ENCODE results near the gene GPR161.

GPR161 gene

GRCh38 chr1:168050880-168051279 lies 85.8 kb downstream of the GPR161 start:
- H3K27ac ChIP-seq, result no peak overlapping the region
- no peak for TF ChIP-seq CTCF (conservative IDR thresholded peaks at IDR 0.05)

GRCh38 chr1:168050307-168050706 lies 86.4 kb downstream of the GPR161 start:
- TF ChIP-seq CTCF (conservative IDR thresholded peaks at IDR 0.05), result no peak
- H3K27ac ChIP-seq, result no peak overlapping the region

GRCh38 chr1:168045311-168045710 lies 91.4 kb downstream of the GPR161 start:
- no peak overlapping the region for H3K27ac ChIP-seq
- no peak for TF ChIP-seq CTCF (conservative IDR thresholded peaks at IDR 0.05)

- no peak overlapping the region for H3K27ac ChIP-seq
- TF ChIP-seq CTCF (conservative IDR thresholded peaks at IDR 0.05), result no peak
These were observed 94.4 kb downstream of the GPR161 start for GRCh38 chr1:168042362-168042761.

GRCh38 chr1:168035345-168035744 lies 101.4 kb downstream of the GPR161 start:
- no peak overlapping the region for H3K27ac ChIP-seq
- TF ChIP-seq CTCF (conservative IDR thresholded peaks at IDR 0.05), result no peak

GRCh38 chr1:168032029-168032428 lies 104.7 kb downstream of the GPR161 start:
- no peak overlapping the region for H3K27ac ChIP-seq
- no peak for TF ChIP-seq CTCF (conservative IDR thresholded peaks at IDR 0.05)

- TF ChIP-seq CTCF (conservative IDR thresholded peaks at IDR 0.05), result no peak
- H3K27ac ChIP-seq, result no peak overlapping the region
These were observed 105.1 kb downstream of the GPR161 start for GRCh38 chr1:168031627-168032026.

- H3K27ac ChIP-seq, result no peak overlapping the region
- no peak for TF ChIP-seq CTCF (conservative IDR thresholded peaks at IDR 0.05)
These were observed 105.5 kb downstream of the GPR161 start for GRCh38 chr1:168031198-168031597.
